SU-DHL-6 (cell line): ENCODE data around the gene NT5C3A.

Experiments used
- H2AFZ ChIP-seq: fragments of 200-600 bp; sonication (generic); 2 replicates; pipeline ENCODE4 v1.6.1; 2014; ENCODE audit warnings: low read depth, mild to moderate bottlenecking, moderate library complexity, mixed read lengths, antibody characterized with exemption, low read length; ENCODE audit not compliant: severe bottlenecking
- H3F3A ChIP-seq: fragments of 200-600 bp; shearing (Covaris generic); 2 replicates; pipeline ENCODE4 v1.6.0; 2016; ENCODE audit warnings: antibody characterized with exemption, mild to moderate bottlenecking; ENCODE audit not compliant: insufficient read depth
- H3K27ac ChIP-seq: fragments of 200-600 bp; sonication (generic); 2 replicates; pipeline ENCODE4 v1.5.1; 2016; ENCODE audit warnings: low read depth, mild to moderate bottlenecking, low read length, moderate library complexity, mixed read lengths
- H3K27me3 ChIP-seq: fragments of 200-600 bp; sonication (generic), shearing (Covaris generic); 2 replicates; pipeline ENCODE4 v1.6.0; 2014; ENCODE audit warnings: mild to moderate bottlenecking, low read length
- H3K36me3 ChIP-seq: fragments of 200-600 bp; sonication (generic); 2 replicates; pipeline ENCODE4 v1.6.1; 2014; ENCODE audit warnings: mild to moderate bottlenecking, low read length, mixed read lengths
- H3K4me2 ChIP-seq: fragments of 300-600, 200-600 bp; shearing (Covaris generic), sonication (generic); 2 replicates; pipeline ENCODE4 v1.6.0; 2014; ENCODE audit warnings: low read length, low read depth, mild to moderate bottlenecking; ENCODE audit not compliant: poor library complexity, severe bottlenecking
- H3K4me3 ChIP-seq: fragments of 200-600 bp; sonication (generic); 2 replicates; pipeline ENCODE4 v1.5.1; 2014; ENCODE audit warnings: antibody characterized with exemption, low read length, mild to moderate bottlenecking, mixed read lengths; ENCODE audit not compliant: insufficient read depth, poor library complexity, severe bottlenecking
- H3K79me2 ChIP-seq: fragments of 200-600 bp; sonication (generic); 2 replicates; pipeline ENCODE4 v1.6.1; 2014; ENCODE audit warnings: mild to moderate bottlenecking, low read length, moderate library complexity; ENCODE audit not compliant: insufficient read depth
- H3K9ac ChIP-seq: fragments of 200-600 bp; sonication (generic); 2 replicates; pipeline ENCODE4 v1.7.0; 2014; ENCODE audit warnings: mild to moderate bottlenecking, low read length
- H3K9me2 ChIP-seq: fragments of 200-600 bp; sonication (generic); replicated peaks from 2 replicates; pipeline ENCODE4 v1.6.1; 2014; ENCODE audit warnings: low read length; ENCODE audit not compliant: insufficient read depth
- H3K9me3 ChIP-seq: fragments of 200-600 bp; sonication (generic); 2 replicates; pipeline ENCODE4 v1.6.1; 2014; ENCODE audit warnings: low read length, mixed read lengths; ENCODE audit not compliant: insufficient read depth
- H4K20me1 ChIP-seq: fragments of 200-600 bp; sonication (generic); 2 replicates; pipeline ENCODE4 v1.6.1; 2014; ENCODE audit warnings: low read depth, mild to moderate bottlenecking, antibody characterized with exemption, low read length, moderate library complexity, mixed read lengths
- CTCF ChIP-seq: fragments of 200-600 bp; sonication (generic); IDR thresholded peaks from one replicate; pipeline ENCODE4 v1.5.1; 2017; ENCODE audit warnings: antibody characterized with exemption, mild to moderate bottlenecking, low read length, moderate library complexity; ENCODE audit not compliant: insufficient read depth, poor library complexity, severe bottlenecking
- EZH2phosphoT487 ChIP-seq: fragments of 200-600 bp; sonication (generic), shearing (Covaris generic); conservative IDR thresholded peaks from 2 replicates; pipeline ENCODE4 v1.6.1; 2018; ENCODE audit warnings: mild to moderate bottlenecking, antibody characterized with exemption, low read length, moderate library complexity, mixed read lengths

Gene NT5C3A

GRCh38 chr7:33035776-33036175 is 26.8 kb downstream of the NT5C3A start:
- H3K36me3 ChIP-seq = peaks cover 4% of the 10 kb centered on the region; the same call in 1 of the 2 replicates
- no peak overlapping the region for H3K27ac ChIP-seq
- H3K79me2 ChIP-seq = peaks cover 81% of the 10 kb centered on the region
- H3K9me3 ChIP-seq = no peaks in the 10 kb centered on the region
- H4K20me1 ChIP-seq = peaks cover 21% of the 10 kb centered on the region
- H3K4me3 ChIP-seq = no peak overlapping the region
- H3K9me2 ChIP-seq = no peaks in the 10 kb centered on the region
- no peak for TF ChIP-seq EZH2phosphoT487
- no peak for TF ChIP-seq CTCF
- no peak overlapping the region for H3K4me2 ChIP-seq
- peaks cover 11% of the 10 kb centered on the region for H3F3A ChIP-seq
- H3K27me3 ChIP-seq = no peaks in the 10 kb centered on the region
- no peak overlapping the region for H3K9ac ChIP-seq
- H2AFZ ChIP-seq = no peak overlapping the region

GRCh38 chr7:33024189-33024757 is 38.3 kb downstream of the NT5C3A start:
- H3K9me3 ChIP-seq = no peaks in the 10 kb centered on the region
- no peak overlapping the region for H3K27ac ChIP-seq
- peaks cover 60% of the 10 kb centered on the region for H3K36me3 ChIP-seq
- peaks cover 14% of the 10 kb centered on the region; the same call in 1 of the 2 replicates for H4K20me1 ChIP-seq
- no peaks in the 10 kb centered on the region for H3F3A ChIP-seq
- no peak overlapping the region for H3K4me2 ChIP-seq
- no peak overlapping the region for H3K4me3 ChIP-seq
- no peak overlapping the region for H2AFZ ChIP-seq
- no peaks in the 10 kb centered on the region for H3K9me2 ChIP-seq
- no peak overlapping the region for H3K9ac ChIP-seq
- TF ChIP-seq EZH2phosphoT487 = no peak
- no peak for TF ChIP-seq CTCF
- H3K79me2 ChIP-seq = peaks cover 19% of the 10 kb centered on the region
- no peaks in the 10 kb centered on the region for H3K27me3 ChIP-seq

GRCh38 chr7:33012364-33012763 is 50.2 kb downstream of the NT5C3A start:
- Histone ChIP-seq H2AFZ (no peak overlapping the region), H3K79me2 (no peaks in the 10 kb centered on the region), H3K4me2 (no peak overlapping the region), H4K20me1 (no peaks in the 10 kb centered on the region), H3K27ac (no peak overlapping the region), H3F3A (no peaks in the 10 kb centered on the region), H3K27me3 (no peaks in the 10 kb centered on the region), H3K36me3 (peaks cover 16% of the 10 kb centered on the region), H3K9ac (no peak overlapping the region), H3K9me2 (no peaks in the 10 kb centered on the region), H3K4me3 (no peak overlapping the region), H3K9me3 (no peaks in the 10 kb centered on the region)
- TF ChIP-seq EZH2phosphoT487 (no peak), CTCF (no peak)
